HepG2 (cell line): Measurements from ENCODE around the gene PTPA. TPM values are rescaled to one million over a fixed set of nuclear protein-coding genes. Genes with fewer than 3 reads are reported as not detected.

ENCODE experiments used
- ATAC-seq: fragments of 200-7000 bp; cut with Tn5 transposase; 3 replicates; pipeline ENCODE4 v1.9.1; 2020; ENCODE audit warnings: mild to moderate bottlenecking, moderate library complexity
- BruUV-seq: library from RNA; stranded (reverse); fragments of 400-500 nt; replicated peaks from 2 replicates; lab custom pipeline; 2021; lab: Mats Ljungman, UMichigan
- CTCF ChIA-PET: fragments of 300-600 bp; formaldehyde crosslinking; extraction: SDS; loops from one replicate; lab custom pipeline; 2021; ENCODE audit warnings: low total read pairs, inconsistent platforms, low intra/inter-chr PET ratio; lab: Yijun Ruan, JAX
- POLR2A ChIA-PET: fragments of 350-600 bp; sonication (Branson Sonifier 250); formaldehyde crosslinking; loops from one replicate; lab custom pipeline; 2020; ENCODE audit warnings: antibody characterized with exemption, inconsistent platforms; lab: Yijun Ruan, JAX
- DNase-seq: peaks from one replicate; pipeline ENCODE4 v3.0.0-alpha.2; 2015; ENCODE audit warnings: low spot score
- FAIRE-seq: peaks from 3 replicates; lab custom pipeline; 2011; peaks lifted over from hg19 to GRCh38; lab: Jason Lieb, UNC
- H2AFZ ChIP-seq: one replicate; pipeline ENCODE4 v1.6.1; 2011; ENCODE audit warnings: low read length, inconsistent platforms
- H3K27ac ChIP-seq: fragments of 300-600 bp; 3 replicates; pipeline ENCODE4 v1.8.0; 2011; ENCODE audit warnings: mixed run types, mild to moderate bottlenecking, mixed read lengths, low read length, inconsistent platforms; ENCODE audit not compliant: insufficient read depth; ENCODE audit errors: extremely low read length
- H3K27me3 ChIP-seq, 2 experiments: fragments of 200-600 bp in 1 of 2; 2 replicates in 1 of 2; 3 replicates in 1 of 2; pipeline versions ENCODE4 v1.6.0 to v1.8.0; 2011; ENCODE audit warnings: low read length in 2 of 2, mild to moderate bottlenecking in 2 of 2, moderate library complexity in 2 of 2, inconsistent platforms in 1 of 2; ENCODE audit not compliant: insufficient read depth in 2 of 2, control insufficient read depth in 1 of 2
- H3K36me3 ChIP-seq, 2 experiments: fragments of 200-600 bp in 1 of 2; replicated peaks in 1 of 2; 2 replicates in 1 of 2; 3 replicates in 1 of 2; pipeline versions ENCODE4 v1.5.1 to v1.8.0; 2011; ENCODE audit warnings: low read length in 2 of 2, inconsistent platforms in 1 of 2; ENCODE audit not compliant: insufficient read depth in 2 of 2, control insufficient read depth in 1 of 2
- H3K4me1 ChIP-seq: 2 replicates; pipeline ENCODE4 v1.5.1; 2012; ENCODE audit warnings: low read length, inconsistent platforms; ENCODE audit not compliant: insufficient read depth
- H3K4me2 ChIP-seq: 2 replicates; pipeline ENCODE4 v1.6.0; 2011; ENCODE audit warnings: low read depth, low read length, inconsistent platforms
- H3K4me3 ChIP-seq, 3 experiments: fragments of 200-600 bp in 1 of 3; sonication (generic), shearing (Covaris generic) in 1 of 3; replicated peaks in 1 of 3; 2 replicates each; pipeline ENCODE4 v1.5.1; 2011 to 2016; ENCODE audit warnings: low read length in 3 of 3, inconsistent platforms in 2 of 3, low read depth in 2 of 3, mild to moderate bottlenecking in 2 of 3, control low read depth in 1 of 3, mixed read lengths in 1 of 3; ENCODE audit not compliant: insufficient read depth in 1 of 3
- H3K79me2 ChIP-seq: one replicate; pipeline ENCODE4 v1.6.1; 2011; ENCODE audit warnings: low read length, inconsistent platforms; ENCODE audit not compliant: insufficient read depth
- H3K9ac ChIP-seq: 2 replicates; pipeline ENCODE4 v1.6.0; 2011; ENCODE audit warnings: mild to moderate bottlenecking, low read depth, low read length, inconsistent platforms; ENCODE audit not compliant: insufficient read depth
- H3K9me3 ChIP-seq: 2 replicates; pipeline ENCODE4 v1.5.1; 2012; ENCODE audit warnings: mild to moderate bottlenecking, low read length
- H4K20me1 ChIP-seq: 2 replicates; pipeline ENCODE4 v1.6.0; 2011; ENCODE audit warnings: inconsistent platforms, mild to moderate bottlenecking, low read length, moderate library complexity; ENCODE audit not compliant: insufficient read depth
- MED1 ChIP-seq: sonication (generic); formaldehyde crosslinking; IDR thresholded peaks from 2 replicates; pipeline ENCODE4 v1.4.0; 2020; ENCODE audit warnings: missing genetic modification reagents
- NFKBIZ ChIP-seq: IDR thresholded peaks from 2 replicates; pipeline ENCODE4 v1.6.1; 2018; ENCODE audit warnings: missing genetic modification reagents, missing compliant biosample characterization
- PHF21A ChIP-seq: sonication (generic); formaldehyde crosslinking; IDR thresholded peaks from 2 replicates; pipeline ENCODE4 v1.5.0; 2020; ENCODE audit warnings: mild to moderate bottlenecking, missing genetic modification reagents
- PHF8 ChIP-seq: sonication (generic); formaldehyde crosslinking; IDR thresholded peaks from 2 replicates; pipeline ENCODE4 v1.5.0; 2020; ENCODE audit warnings: missing genetic modification reagents
- RARA ChIP-seq: IDR thresholded peaks from 2 replicates; pipeline ENCODE4 v1.6.1; 2016; ENCODE audit warnings: missing genetic modification reagents, missing compliant biosample characterization
- ZNF343 ChIP-seq: sonication (generic); formaldehyde crosslinking; IDR thresholded peaks from 2 replicates; pipeline ENCODE4 v1.4.0; 2020; ENCODE audit warnings: mild to moderate bottlenecking, missing genetic modification reagents
- ZNF768 ChIP-seq: sonication (generic); formaldehyde crosslinking; IDR thresholded peaks from 2 replicates; pipeline ENCODE4 v1.4.0; 2020; ENCODE audit warnings: missing genetic modification reagents
- WGBS: methylation state at CpG from one replicate; pipeline ENCODE4 v1.1.6; 2017; ENCODE audit warnings: low lambda C conversion rate; 5-methylcytosine and 5-hydroxymethylcytosine counted together
- in situ Hi-C: cut with HindIII; loops from 2 replicates; pipeline ENCODE4 v1.10.0; 2017; ENCODE audit warnings: low pct_unique_long_range_greater_than_20kb; ENCODE audit not compliant: extremely low pct_ligation_motif_present
- intact Hi-C: fragments of 100-400 bp; cut with micrococcal nuclease; formaldehyde crosslinking; loops from one replicate; pipeline ENCODE4 v1.10.0; 2022; ENCODE audit not compliant: unreplicated experiment
- polyA plus RNA-seq, 8 experiments: library from polyadenylated mRNA; depleted of rRNA in 3 of 8; stranded (reverse) in 7 of 8; unstranded in 1 of 8; fragments of >200 nt; fragmentation: Illumina TruSeq in 4 of 8; extraction: Trizol in 4 of 8; gene quantifications; 2 replicates each; pipeline versions ENCODE4 v1.2.1 to v1.2.3, GENCODE V29; 2011 to 2016; ENCODE audit warnings: low read depth in 4 of 8, missing spikeins in 1 of 8, mixed read lengths in 1 of 8; ENCODE audit not compliant: insufficient read depth in 1 of 8
- total RNA-seq, 5 experiments: library from RNA; depleted of rRNA; stranded (reverse); fragments of >200 nt; fragmentation: Illumina TruSeq; extraction: Trizol; gene quantifications; 2 replicates each; pipeline ENCODE4 v1.2.3, GENCODE V29; 2016; ENCODE audit warnings: low read depth in 1 of 5
- TF ChIP-seq, protein P1 (sequence below): sonication (generic); formaldehyde crosslinking; IDR thresholded peaks from 2 replicates; pipeline ENCODE4 v1.8.0; 2022; ENCODE audit warnings: mild to moderate bottlenecking, missing genetic modification reagents, moderate library complexity
- TF ChIP-seq, protein P2 (sequence below), 2 experiments: IDR thresholded peaks; 2 replicates each; pipeline ENCODE4 v1.6.1; 2011 to 2012; ENCODE audit warnings: low read length in 2 of 2, borderline replicate concordance in 1 of 2, low read depth in 1 of 2, mild to moderate bottlenecking in 1 of 2, moderate library complexity in 1 of 2
- TF ChIP-seq, protein P3 (sequence below): sonication (generic); formaldehyde crosslinking; IDR thresholded peaks from 2 replicates; pipeline ENCODE4 v1.5.1; 2020; ENCODE audit warnings: mild to moderate bottlenecking, missing genetic modification reagents, moderate library complexity
- TF ChIP-seq, protein P4 (sequence below): sonication (generic); formaldehyde crosslinking; IDR thresholded peaks from 2 replicates; pipeline ENCODE4 v1.4.0; 2020; ENCODE audit warnings: missing genetic modification reagents

PTPA gene
- total and polyA plus RNA-seq, 2 of the 13 experiments (the other 11 are each of a cell fraction or from before 2014, with no cell fraction given), result 79.3 to 105 TPM

DNA sequence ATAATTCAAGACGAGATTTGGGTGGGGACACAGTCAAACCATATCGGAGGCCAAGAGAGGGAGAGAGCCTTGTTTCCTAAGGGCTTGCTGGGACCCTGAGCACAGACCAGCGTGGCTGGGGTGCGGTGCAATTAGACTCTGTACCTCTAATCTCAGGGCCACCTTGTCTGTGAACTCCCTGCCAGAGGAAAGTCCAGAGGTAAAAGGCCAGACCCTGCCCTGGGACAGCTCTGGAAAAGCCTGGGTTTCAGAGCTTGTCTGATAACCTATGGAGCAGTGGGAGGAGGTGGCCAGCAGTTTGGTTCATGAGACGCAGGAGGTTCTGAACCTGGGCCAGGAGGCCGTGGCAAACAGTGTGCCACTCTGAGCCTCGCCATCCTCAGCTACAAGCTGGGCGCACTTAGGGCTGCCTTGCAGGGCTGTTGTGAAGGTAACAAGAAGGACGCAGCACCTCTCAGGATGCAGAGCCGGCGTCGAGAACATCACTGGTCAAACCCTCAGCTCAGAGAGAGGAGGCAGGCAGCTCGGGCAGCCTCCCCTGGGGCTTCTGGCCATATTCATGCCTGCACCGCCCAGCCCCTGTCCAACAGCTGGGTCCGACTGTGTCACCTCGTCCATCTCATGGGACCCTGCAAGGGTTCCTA lies 35.1 kb upstream of the PTPA start:
- BruUV-seq, result no TSS peak
- Histone ChIP-seq H3K9ac (0 out of 2 replicates have a peak overlapping the region, but pooled peaks have one; percentile 5), H3K9me3 (no peaks in the 10 kb centered on the region), H3K27me3 (no peaks in the 10 kb centered on the region), H3K36me3 (peaks cover 0 to 2% of the 10 kb centered on the region in 2 experiments; a peak in 2 of 5 replicates), H4K20me1 (no peaks in the 10 kb centered on the region), H3K4me3 (no peak overlapping the region), H3K27ac (peak overlapping the region; percentile 65), H2AFZ (no peak overlapping the region), H3K79me2 (peaks cover 11% of the 10 kb centered on the region), H3K4me1 (peaks cover 59% of the 10 kb centered on the region), H3K4me2 (peak overlapping the region; percentile 49)
- no peak for ATAC-seq
- CTCF ChIA-PET, result no interaction called here
- in situ Hi-C loops, result no loop called here
- 65% methylated on average over 5 of the region's 16 CpGs for WGBS
- intact Hi-C loops, result no loop called here
- DNase-seq, result no peak
- no peak for FAIRE-seq
- POLR2A ChIA-PET, result interaction anchor here (1.0 kb wide), 2 partner anchors 12 to 34 kb away, joined by 3 to 4 read pairs; partner anchors contain the start of gene CRAT
- TF ChIP-seq ZNF768 (CRISPR knock-in tag) (peak; percentile 18; the same call in 1 of the 2 replicates), PHF8 (no peak), ZNF343 (CRISPR knock-in tag) (no peak), MED1 (0 out of 2 replicates have a peak, but pooled peaks have one; percentile 22), NFKBIZ (CRISPR knock-in tag) (no peak), RARA (CRISPR knock-in tag) (peak; percentile 15; the same call in 1 of the 2 replicates), PHF21A (CRISPR knock-in tag) (peak; percentile 67)
- TF ChIP-seq, protein P1, sequence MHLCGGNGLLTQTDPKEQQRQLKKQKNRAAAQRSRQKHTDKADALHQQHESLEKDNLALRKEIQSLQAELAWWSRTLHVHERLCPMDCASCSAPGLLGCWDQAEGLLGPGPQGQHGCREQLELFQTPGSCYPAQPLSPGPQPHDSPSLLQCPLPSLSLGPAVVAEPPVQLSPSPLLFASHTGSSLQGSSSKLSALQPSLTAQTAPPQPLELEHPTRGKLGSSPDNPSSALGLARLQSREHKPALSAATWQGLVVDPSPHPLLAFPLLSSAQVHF, result no peak
- TF ChIP-seq, protein P2, sequence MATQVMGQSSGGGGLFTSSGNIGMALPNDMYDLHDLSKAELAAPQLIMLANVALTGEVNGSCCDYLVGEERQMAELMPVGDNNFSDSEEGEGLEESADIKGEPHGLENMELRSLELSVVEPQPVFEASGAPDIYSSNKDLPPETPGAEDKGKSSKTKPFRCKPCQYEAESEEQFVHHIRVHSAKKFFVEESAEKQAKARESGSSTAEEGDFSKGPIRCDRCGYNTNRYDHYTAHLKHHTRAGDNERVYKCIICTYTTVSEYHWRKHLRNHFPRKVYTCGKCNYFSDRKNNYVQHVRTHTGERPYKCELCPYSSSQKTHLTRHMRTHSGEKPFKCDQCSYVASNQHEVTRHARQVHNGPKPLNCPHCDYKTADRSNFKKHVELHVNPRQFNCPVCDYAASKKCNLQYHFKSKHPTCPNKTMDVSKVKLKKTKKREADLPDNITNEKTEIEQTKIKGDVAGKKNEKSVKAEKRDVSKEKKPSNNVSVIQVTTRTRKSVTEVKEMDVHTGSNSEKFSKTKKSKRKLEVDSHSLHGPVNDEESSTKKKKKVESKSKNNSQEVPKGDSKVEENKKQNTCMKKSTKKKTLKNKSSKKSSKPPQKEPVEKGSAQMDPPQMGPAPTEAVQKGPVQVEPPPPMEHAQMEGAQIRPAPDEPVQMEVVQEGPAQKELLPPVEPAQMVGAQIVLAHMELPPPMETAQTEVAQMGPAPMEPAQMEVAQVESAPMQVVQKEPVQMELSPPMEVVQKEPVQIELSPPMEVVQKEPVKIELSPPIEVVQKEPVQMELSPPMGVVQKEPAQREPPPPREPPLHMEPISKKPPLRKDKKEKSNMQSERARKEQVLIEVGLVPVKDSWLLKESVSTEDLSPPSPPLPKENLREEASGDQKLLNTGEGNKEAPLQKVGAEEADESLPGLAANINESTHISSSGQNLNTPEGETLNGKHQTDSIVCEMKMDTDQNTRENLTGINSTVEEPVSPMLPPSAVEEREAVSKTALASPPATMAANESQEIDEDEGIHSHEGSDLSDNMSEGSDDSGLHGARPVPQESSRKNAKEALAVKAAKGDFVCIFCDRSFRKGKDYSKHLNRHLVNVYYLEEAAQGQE (IDR thresholded peaks at IDR 0.05; ENCODE audit: borderline replicate concordance in 1 of 2, low read depth in 1 of 2, low read length in 2 of 2), result no peak
- TF ChIP-seq, protein P3, sequence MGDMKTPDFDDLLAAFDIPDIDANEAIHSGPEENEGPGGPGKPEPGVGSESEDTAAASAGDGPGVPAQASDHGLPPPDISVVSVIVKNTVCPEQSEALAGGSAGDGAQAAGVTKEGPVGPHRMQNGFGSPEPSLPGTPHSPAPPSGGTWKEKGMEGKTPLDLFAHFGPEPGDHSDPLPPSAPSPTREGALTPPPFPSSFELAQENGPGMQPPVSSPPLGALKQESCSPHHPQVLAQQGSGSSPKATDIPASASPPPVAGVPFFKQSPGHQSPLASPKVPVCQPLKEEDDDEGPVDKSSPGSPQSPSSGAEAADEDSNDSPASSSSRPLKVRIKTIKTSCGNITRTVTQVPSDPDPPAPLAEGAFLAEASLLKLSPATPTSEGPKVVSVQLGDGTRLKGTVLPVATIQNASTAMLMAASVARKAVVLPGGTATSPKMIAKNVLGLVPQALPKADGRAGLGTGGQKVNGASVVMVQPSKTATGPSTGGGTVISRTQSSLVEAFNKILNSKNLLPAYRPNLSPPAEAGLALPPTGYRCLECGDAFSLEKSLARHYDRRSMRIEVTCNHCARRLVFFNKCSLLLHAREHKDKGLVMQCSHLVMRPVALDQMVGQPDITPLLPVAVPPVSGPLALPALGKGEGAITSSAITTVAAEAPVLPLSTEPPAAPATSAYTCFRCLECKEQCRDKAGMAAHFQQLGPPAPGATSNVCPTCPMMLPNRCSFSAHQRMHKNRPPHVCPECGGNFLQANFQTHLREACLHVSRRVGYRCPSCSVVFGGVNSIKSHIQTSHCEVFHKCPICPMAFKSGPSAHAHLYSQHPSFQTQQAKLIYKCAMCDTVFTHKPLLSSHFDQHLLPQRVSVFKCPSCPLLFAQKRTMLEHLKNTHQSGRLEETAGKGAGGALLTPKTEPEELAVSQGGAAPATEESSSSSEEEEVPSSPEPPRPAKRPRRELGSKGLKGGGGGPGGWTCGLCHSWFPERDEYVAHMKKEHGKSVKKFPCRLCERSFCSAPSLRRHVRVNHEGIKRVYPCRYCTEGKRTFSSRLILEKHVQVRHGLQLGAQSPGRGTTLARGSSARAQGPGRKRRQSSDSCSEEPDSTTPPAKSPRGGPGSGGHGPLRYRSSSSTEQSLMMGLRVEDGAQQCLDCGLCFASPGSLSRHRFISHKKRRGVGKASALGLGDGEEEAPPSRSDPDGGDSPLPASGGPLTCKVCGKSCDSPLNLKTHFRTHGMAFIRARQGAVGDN, result peak; percentile 50
- TF ChIP-seq, protein P4, sequence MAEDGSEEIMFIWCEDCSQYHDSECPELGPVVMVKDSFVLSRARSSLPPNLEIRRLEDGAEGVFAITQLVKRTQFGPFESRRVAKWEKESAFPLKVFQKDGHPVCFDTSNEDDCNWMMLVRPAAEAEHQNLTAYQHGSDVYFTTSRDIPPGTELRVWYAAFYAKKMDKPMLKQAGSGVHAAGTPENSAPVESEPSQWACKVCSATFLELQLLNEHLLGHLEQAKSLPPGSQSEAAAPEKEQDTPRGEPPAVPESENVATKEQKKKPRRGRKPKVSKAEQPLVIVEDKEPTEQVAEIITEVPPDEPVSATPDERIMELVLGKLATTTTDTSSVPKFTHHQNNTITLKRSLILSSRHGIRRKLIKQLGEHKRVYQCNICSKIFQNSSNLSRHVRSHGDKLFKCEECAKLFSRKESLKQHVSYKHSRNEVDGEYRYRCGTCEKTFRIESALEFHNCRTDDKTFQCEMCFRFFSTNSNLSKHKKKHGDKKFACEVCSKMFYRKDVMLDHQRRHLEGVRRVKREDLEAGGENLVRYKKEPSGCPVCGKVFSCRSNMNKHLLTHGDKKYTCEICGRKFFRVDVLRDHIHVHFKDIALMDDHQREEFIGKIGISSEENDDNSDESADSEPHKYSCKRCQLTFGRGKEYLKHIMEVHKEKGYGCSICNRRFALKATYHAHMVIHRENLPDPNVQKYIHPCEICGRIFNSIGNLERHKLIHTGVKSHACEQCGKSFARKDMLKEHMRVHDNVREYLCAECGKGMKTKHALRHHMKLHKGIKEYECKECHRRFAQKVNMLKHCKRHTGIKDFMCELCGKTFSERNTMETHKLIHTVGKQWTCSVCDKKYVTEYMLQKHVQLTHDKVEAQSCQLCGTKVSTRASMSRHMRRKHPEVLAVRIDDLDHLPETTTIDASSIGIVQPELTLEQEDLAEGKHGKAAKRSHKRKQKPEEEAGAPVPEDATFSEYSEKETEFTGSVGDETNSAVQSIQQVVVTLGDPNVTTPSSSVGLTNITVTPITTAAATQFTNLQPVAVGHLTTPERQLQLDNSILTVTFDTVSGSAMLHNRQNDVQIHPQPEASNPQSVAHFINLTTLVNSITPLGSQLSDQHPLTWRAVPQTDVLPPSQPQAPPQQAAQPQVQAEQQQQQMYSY (CRISPR knock-in tag), result no peak
